Muscle of leg (tissue), 11 donors: ENCODE data around the gene BCR. TPM values are rescaled to one million over a fixed set of nuclear protein-coding genes. Genes with fewer than 3 reads are reported as not detected.

Source experiments
- DNase-seq: peaks from one replicate; pipeline ENCODE4 v3.0.0; 2013
- H3K27ac ChIP-seq: one replicate; pipeline ENCODE4 v1.5.1; 2013; ENCODE audit warnings: mild to moderate bottlenecking, low read length, control low read depth
- H3K27me3 ChIP-seq: one replicate; pipeline ENCODE4 v1.6.1; 2013; ENCODE audit warnings: low read length; ENCODE audit not compliant: control insufficient read depth, insufficient read depth
- H3K36me3 ChIP-seq: one replicate; pipeline ENCODE4 v1.6.1; 2013; ENCODE audit warnings: low read length; ENCODE audit not compliant: control insufficient read depth, insufficient read depth
- H3K4me1 ChIP-seq: one replicate; pipeline ENCODE4 v1.6.1; 2013; ENCODE audit warnings: low read length; ENCODE audit not compliant: control insufficient read depth, insufficient read depth
- H3K4me3 ChIP-seq: one replicate; pipeline ENCODE4 v1.5.1; 2013; ENCODE audit warnings: low read length, control low read depth
- H3K9me3 ChIP-seq: replicated peaks from 2 replicates; pipeline ENCODE4 v1.6.1; 2013; ENCODE audit warnings: low read depth, low read length; ENCODE audit not compliant: control insufficient read depth
- WGBS: methylation state at CpG from one replicate; pipeline ENCODE4 v1.1.5; 2013; ENCODE audit warnings: missing lambda C conversion rate; ENCODE audit not compliant: insufficient coverage; 5-methylcytosine and 5-hydroxymethylcytosine counted together
- polyA plus RNA-seq, 8 donors: library from polyadenylated mRNA; unstranded; fragments of 120-200 nt; gene quantifications; one replicate each; pipeline versions ENCODE4 v1.2.1 to v1.2.3, GENCODE V29; 2013; ENCODE audit warnings: inconsistent platforms in 1 of 8, low replicate concordance in 1 of 8; ENCODE audit not compliant: insufficient read length in 8 of 8, insufficient read depth in 1 of 8
- total RNA-seq: library from RNA; stranded (reverse); fragments of 120-200 nt; gene quantifications from one replicate; pipeline ENCODE4 v1.2.4, GENCODE V29; 2013

The BCR gene
- total and polyA plus RNA-seq, 9 donors, result 12.7 to 27.0 (median 17.7) TPM

DNA sequence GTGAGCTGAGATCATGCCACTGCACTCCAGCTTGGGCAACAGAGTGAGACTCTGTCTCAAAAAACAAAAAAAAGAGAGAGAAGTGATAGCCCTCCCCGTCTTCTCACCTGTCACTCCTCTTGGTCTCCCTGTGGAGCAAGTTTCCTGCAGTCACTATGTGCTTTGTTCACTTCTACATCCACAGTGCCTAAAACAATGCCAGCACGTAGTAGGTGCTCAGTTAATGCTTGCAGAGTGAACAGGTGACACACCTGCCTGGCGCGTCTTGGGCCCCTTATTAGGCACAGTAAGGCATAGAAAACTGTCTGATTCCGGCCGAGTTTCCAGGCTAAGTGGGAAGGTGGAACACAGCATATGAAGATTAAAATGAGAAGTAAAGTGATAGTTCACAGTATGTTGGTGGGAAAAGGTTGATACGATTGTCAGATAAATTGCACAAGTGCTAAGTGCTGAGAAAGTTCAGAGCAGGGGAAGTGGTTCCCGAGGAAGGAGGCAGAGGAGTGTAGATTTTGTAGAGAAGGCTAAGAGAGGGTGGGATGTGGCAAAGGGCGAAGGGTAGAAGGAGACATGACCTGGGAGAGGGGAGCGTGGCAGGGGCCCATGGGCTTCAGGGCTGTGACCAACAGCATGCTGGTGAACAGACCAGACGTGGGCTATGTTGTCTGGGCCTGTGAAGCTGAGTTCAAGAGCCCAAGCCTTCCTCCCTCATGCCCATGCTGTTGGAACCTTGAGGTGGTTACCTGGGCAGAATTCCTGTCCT is 41.9 kb downstream of the BCR start:
- H3K4me1 ChIP-seq, result peaks cover 79% of the 10 kb centered on the region
- 89% methylated on average over 10 of the region's 11 CpGs for WGBS
- H3K9me3 ChIP-seq, result no peaks in the 10 kb centered on the region
- peaks cover 40% of the 10 kb centered on the region for H3K27me3 ChIP-seq
- H3K27ac ChIP-seq, result no peak overlapping the region
- no peak overlapping the region for H3K4me3 ChIP-seq
- DNase-seq, result no peak
- no peaks in the 10 kb centered on the region for H3K36me3 ChIP-seq

- no peak for DNase-seq
- H3K9me3 ChIP-seq, result peaks cover 2% of the 10 kb centered on the region
- peaks cover 41% of the 10 kb centered on the region for H3K27me3 ChIP-seq
- no peak overlapping the region for H3K4me3 ChIP-seq
- H3K4me1 ChIP-seq, result peaks cover 76% of the 10 kb centered on the region
- WGBS, result 88% methylated on average over 3 of the region's 4 CpGs
- no peaks in the 10 kb centered on the region for H3K36me3 ChIP-seq
- no peak overlapping the region for H3K27ac ChIP-seq
Observed at GRCh38 chr22:23222793-23223568, 42.7 kb downstream of the BCR start.

GRCh38 chr22:23223569-23224317 is 43.4 kb downstream of the BCR start:
- no peak overlapping the region for H3K27ac ChIP-seq
- 70% methylated on average over 8 of the region's 12 CpGs for WGBS

GRCh38 chr22:23224846-23225245 is 44.5 kb downstream of the BCR start:
- 83% methylated on average over 1 of the region's 7 CpGs for WGBS
- Histone ChIP-seq H3K27me3 (peaks cover 39% of the 10 kb centered on the region), H3K36me3 (no peaks in the 10 kb centered on the region), H3K9me3 (peaks cover 17% of the 10 kb centered on the region), H3K4me3 (no peak overlapping the region), H3K27ac (no peak overlapping the region), H3K4me1 (peaks cover 57% of the 10 kb centered on the region)
- DNase-seq, result peak; percentile 63

More at GRCh38 chr22:23223569-23224317, 43.4 kb downstream of the BCR start:
- Histone ChIP-seq H3K4me3 (no peak overlapping the region), H3K4me1 (peaks cover 68% of the 10 kb centered on the region), H3K27me3 (peaks cover 41% of the 10 kb centered on the region), H3K9me3 (peaks cover 8% of the 10 kb centered on the region), H3K36me3 (no peaks in the 10 kb centered on the region)
- DNase-seq, result no peak

- Histone ChIP-seq H3K4me3 (no peak overlapping the region), H3K9me3 (peaks cover 17% of the 10 kb centered on the region), H3K27me3 (peaks cover 39% of the 10 kb centered on the region), H3K4me1 (peaks cover 52% of the 10 kb centered on the region), H3K27ac (peak overlapping the region; percentile 59), H3K36me3 (no peaks in the 10 kb centered on the region)
- 63% methylated on average over 6 of the region's 10 CpGs for WGBS
- no peak for DNase-seq
Observed at GRCh38 chr22:23225337-23225723, 45.0 kb downstream of the BCR start.

GRCh38 chr22:23225724-23226496 is 45.6 kb downstream of the BCR start:
- Histone ChIP-seq H3K9me3 (peaks cover 17% of the 10 kb centered on the region), H3K36me3 (no peaks in the 10 kb centered on the region), H3K27me3 (peaks cover 36% of the 10 kb centered on the region), H3K4me1 (peaks cover 53% of the 10 kb centered on the region), H3K27ac (peak overlapping the region; percentile 67), H3K4me3 (no peak overlapping the region)
- DNase-seq, result peak; percentile 81
- WGBS, result 29% methylated on average over 2 of the region's 8 CpGs

DNA sequence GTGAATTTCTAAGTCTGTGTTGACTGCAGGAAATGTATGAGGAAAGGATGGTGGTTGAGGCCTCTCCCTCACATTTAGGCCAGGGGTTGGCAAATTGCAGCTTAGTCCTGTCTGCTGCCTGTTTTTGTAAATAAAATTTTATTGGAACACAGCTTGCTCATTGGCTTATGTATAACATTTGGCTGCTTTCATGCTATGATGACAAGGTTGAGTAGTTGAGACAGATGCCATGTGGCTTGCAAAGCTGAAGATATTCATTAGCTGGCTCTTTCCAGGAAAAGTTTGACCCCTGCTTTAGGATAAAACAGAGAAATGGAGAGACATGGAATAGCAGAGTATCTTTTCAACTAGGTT is 46.2 kb downstream of the BCR start:
- Histone ChIP-seq H3K9me3 (peaks cover 17% of the 10 kb centered on the region), H3K4me1 (peaks cover 53% of the 10 kb centered on the region), H3K4me3 (no peak overlapping the region), H3K27me3 (peaks cover 32% of the 10 kb centered on the region), H3K27ac (peak overlapping the region; percentile 67), H3K36me3 (no peaks in the 10 kb centered on the region)
- DNase-seq, result peak; percentile 41

DNA sequence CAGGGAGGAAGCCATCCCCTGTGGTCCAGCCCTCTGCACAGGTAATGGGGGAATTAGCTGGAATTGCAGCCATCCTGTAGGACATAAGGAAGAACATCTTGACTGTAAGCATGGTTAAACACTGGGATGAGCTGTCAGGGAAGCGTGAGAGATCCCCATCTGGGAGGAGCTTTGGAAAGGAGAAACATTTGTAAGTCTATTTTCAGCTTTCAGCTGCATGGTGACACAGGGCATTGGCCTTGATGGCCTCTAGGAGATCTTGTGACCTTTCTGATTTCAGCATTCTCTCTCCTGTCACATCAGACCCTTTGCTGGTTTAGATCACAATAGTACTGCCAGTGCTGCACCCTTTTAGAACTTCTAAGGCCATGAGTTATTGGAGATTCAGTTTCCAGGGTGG is 47.1 kb downstream of the BCR start:
- no peak for DNase-seq
- no peak overlapping the region for H3K4me3 ChIP-seq
- 85% methylated on average over 1 of the region's 1 CpG for WGBS
- H3K36me3 ChIP-seq, result no peaks in the 10 kb centered on the region
- peaks cover 61% of the 10 kb centered on the region for H3K4me1 ChIP-seq
- peaks cover 17% of the 10 kb centered on the region for H3K9me3 ChIP-seq
- peaks cover 36% of the 10 kb centered on the region for H3K27me3 ChIP-seq
- no peak overlapping the region for H3K27ac ChIP-seq

DNA sequence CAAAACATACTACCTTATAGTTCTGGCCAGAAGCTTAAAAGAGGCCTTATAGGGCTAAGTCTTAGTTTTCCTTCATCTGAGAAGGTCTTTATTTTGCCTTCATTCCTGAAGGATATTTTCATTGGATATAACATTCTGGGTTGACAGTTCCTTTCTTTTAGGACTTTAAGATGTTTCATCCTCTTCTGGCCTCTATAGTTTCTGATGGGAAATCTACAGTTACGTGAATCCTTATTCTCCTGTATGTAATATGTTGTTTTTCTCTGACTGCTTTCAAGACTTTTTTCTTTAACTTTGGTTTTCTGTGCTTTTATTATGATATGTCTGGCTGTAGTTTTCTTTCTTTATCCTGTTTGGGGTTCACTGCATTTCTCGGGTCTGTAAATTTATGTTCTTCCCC is 48.2 kb downstream of the BCR start:
- Histone ChIP-seq H3K27ac (no peak overlapping the region), H3K36me3 (no peaks in the 10 kb centered on the region), H3K4me1 (peaks cover 64% of the 10 kb centered on the region), H3K4me3 (no peak overlapping the region), H3K27me3 (peaks cover 36% of the 10 kb centered on the region), H3K9me3 (peaks cover 17% of the 10 kb centered on the region)
- no peak for DNase-seq
- no CpG with 5 or more reads among the region's 2 CpGs for WGBS
